Endothelial cell of umbilical vein (primary cell): Measurements from ENCODE around the gene KRTAP9-9.
"Not testable (repeated sequence)": the region's sequence is repeated elsewhere in the genome, so short reads cannot be mapped to it uniquely, and the experiment has no call there.

Experiments used
- CTCF ChIP-seq, 2 donors: IDR thresholded peaks; 1 replicate in 1 of 2; 2 replicates in 1 of 2; pipeline ENCODE4 v1.5.1; 2011; ENCODE audit warnings: low read length in 2 of 2, mild to moderate bottlenecking in 2 of 2, moderate library complexity in 2 of 2, control low read depth in 1 of 2, inconsistent platforms in 1 of 2, low read depth in 1 of 2; ENCODE audit not compliant: insufficient read depth in 1 of 2; ENCODE audit errors: extremely low read depth in 1 of 2
- EZH2 ChIP-seq: IDR thresholded peaks from 2 replicates; pipeline ENCODE4 v1.6.1; 2012; ENCODE audit warnings: borderline replicate concordance, low read depth, mild to moderate bottlenecking, moderate library complexity, low read length, inconsistent platforms; ENCODE audit not compliant: severe bottlenecking
- POLR2A ChIP-seq: IDR thresholded peaks from 2 replicates; pipeline ENCODE4 v1.6.1; 2012; ENCODE audit warnings: low read depth, mild to moderate bottlenecking, control low read depth, low read length
- POLR2AphosphoS5 ChIP-seq: IDR thresholded peaks from 2 replicates; pipeline ENCODE4 v1.6.1; 2012; ENCODE audit warnings: low read depth, mild to moderate bottlenecking, control low read depth, low read length, moderate library complexity; ENCODE audit not compliant: insufficient read depth

- TF ChIP-seq CTCF (IDR thresholded peaks at IDR 0.05; ENCODE audit: extremely low read depth in 1 of 2, insufficient read depth in 1 of 2, low read depth in 1 of 2, low read length in 2 of 2); POLR2A; EZH2; POLR2AphosphoS5: not testable (repeated sequence)
Measured at GRCh38 chr17:41226598-41227095, 28.5 kb upstream of the KRTAP9-9 start, which contains the start of gene KRTAP9-2.
